Suprapubic skin (tissue), 4 donors: Measurements from ENCODE around the gene ANKEF1. TPM values are rescaled to one million over a fixed set of nuclear protein-coding genes. Genes with fewer than 3 reads are reported as not detected.

Source experiments
- DNase-seq, 2 donors: peaks; one replicate each; pipeline ENCODE4 v3.0.0-alpha.2; 2019; ENCODE audit warnings: low spot score in 2 of 2
- H3K27ac ChIP-seq: fragments of 200-600 bp; sonication (generic); one replicate; pipeline ENCODE4 v1.5.1; 2019
- H3K27me3 ChIP-seq: fragments of 200-600 bp; sonication (generic); one replicate; pipeline ENCODE4 v1.5.1; 2019
- H3K36me3 ChIP-seq: fragments of 200-600 bp; sonication (generic); one replicate; pipeline ENCODE4 v1.5.1; 2019
- H3K4me1 ChIP-seq: fragments of 200-600 bp; sonication (generic); one replicate; pipeline ENCODE4 v1.5.1; 2019
- H3K4me3 ChIP-seq: fragments of 200-600 bp; sonication (generic); one replicate; pipeline ENCODE4 v1.5.1; 2019; ENCODE audit warnings: mild to moderate bottlenecking
- H3K9me3 ChIP-seq: fragments of 200-600 bp; sonication (generic); one replicate; pipeline ENCODE4 v1.5.1; 2019
- EP300 ChIP-seq: sonication (generic); formaldehyde crosslinking; IDR thresholded peaks from one replicate; pipeline ENCODE4 v1.6.1; 2017; ENCODE audit warnings: antibody characterized with exemption
- POLR2A ChIP-seq, 2 donors: fragments of 450-650 bp; IDR thresholded peaks; one replicate each; pipeline ENCODE4 v1.6.1; 2017; ENCODE audit warnings: antibody characterized with exemption in 2 of 2, mild to moderate bottlenecking in 2 of 2, moderate library complexity in 2 of 2
- POLR2AphosphoS5 ChIP-seq, 3 donors: sonication (generic); formaldehyde crosslinking; IDR thresholded peaks; one replicate each; pipeline ENCODE4 v1.6.1; 2017; ENCODE audit warnings: antibody characterized with exemption in 3 of 3
- WGBS: methylation state at CpG from one replicate; pipeline ENCODE4 v1.1.5; 2018; 5-methylcytosine and 5-hydroxymethylcytosine counted together
- total RNA-seq, 4 donors: library from RNA; depleted of rRNA; stranded (reverse); fragments of >200 nt; gene quantifications; one replicate each; pipeline ENCODE4 v1.1.0, GENCODE V29; 2016
- TF ChIP-seq, protein P1 (sequence below), 2 donors: fragments of 200-600 bp in 1 of 2; fragments of 450-650 bp in 1 of 2; sonication (generic) in 1 of 2; IDR thresholded peaks; one replicate each; pipeline ENCODE4 v1.5.1; 2016 to 2019; ENCODE audit warnings: antibody characterized with exemption in 2 of 2, mild to moderate bottlenecking in 1 of 2, moderate library complexity in 1 of 2

The ANKEF1 gene
- total RNA-seq, 4 donors from 2014 or later = 3.7 to 11.0 (median 4.6) TPM

DNA sequence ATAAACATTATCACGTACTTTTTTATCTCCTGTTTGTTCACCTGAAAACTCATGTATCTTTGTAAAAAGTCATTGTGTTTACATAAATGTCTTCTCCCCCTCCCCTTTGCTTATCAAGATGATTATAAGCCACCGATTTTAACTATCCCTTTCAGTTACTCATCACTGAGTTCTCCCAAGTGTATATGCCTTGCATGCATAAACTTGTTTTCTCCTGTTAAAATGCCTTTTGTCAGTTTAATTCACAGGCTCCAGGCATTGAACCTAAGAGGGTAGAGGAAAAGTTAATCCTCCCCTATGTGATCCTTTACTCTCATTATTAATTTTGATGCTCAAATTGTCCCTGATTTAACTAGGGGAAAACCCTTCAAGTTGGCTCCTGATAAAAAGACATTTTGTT is 24.2 kb downstream of the ANKEF1 start:
- Histone ChIP-seq H3K27ac (no peak overlapping the region), H3K4me3 (no peak overlapping the region), H3K27me3 (no peaks in the 10 kb centered on the region), H3K36me3 (peaks cover 17% of the 10 kb centered on the region), H3K9me3 (peaks cover 3% of the 10 kb centered on the region), H3K4me1 (no peaks in the 10 kb centered on the region)
- WGBS = 46% methylated on average over 2 of the region's 2 CpGs
- TF ChIP-seq, protein P1, sequence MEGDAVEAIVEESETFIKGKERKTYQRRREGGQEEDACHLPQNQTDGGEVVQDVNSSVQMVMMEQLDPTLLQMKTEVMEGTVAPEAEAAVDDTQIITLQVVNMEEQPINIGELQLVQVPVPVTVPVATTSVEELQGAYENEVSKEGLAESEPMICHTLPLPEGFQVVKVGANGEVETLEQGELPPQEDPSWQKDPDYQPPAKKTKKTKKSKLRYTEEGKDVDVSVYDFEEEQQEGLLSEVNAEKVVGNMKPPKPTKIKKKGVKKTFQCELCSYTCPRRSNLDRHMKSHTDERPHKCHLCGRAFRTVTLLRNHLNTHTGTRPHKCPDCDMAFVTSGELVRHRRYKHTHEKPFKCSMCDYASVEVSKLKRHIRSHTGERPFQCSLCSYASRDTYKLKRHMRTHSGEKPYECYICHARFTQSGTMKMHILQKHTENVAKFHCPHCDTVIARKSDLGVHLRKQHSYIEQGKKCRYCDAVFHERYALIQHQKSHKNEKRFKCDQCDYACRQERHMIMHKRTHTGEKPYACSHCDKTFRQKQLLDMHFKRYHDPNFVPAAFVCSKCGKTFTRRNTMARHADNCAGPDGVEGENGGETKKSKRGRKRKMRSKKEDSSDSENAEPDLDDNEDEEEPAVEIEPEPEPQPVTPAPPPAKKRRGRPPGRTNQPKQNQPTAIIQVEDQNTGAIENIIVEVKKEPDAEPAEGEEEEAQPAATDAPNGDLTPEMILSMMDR (IDR thresholded peaks at IDR 0.05) = no peak
- TF ChIP-seq POLR2AphosphoS5 (IDR thresholded peaks at IDR 0.05) (no peak), POLR2A (IDR thresholded peaks at IDR 0.05) (no peak), EP300 (no peak)
- DNase-seq = no peak

DNA sequence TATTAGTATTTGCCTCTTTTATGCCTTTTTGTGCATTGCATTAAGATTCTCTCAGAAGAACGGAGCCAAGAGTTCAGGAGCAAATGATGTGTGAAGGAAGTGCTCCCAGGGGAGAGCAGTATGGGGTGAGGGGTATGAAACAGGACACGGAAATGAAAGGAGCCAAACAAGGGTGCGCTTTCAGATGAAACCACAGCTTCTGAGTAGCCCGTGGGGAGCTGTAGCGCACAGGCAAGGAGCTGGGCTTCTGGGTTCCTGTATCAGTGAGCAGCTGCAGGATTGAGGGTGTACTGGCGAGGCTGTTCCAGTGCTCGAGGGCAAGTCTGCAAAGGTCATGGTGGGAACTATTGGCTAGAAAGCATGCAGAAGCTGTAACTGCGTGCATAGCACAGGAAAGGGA is 25.4 kb downstream of the ANKEF1 start:
- H3K27me3 ChIP-seq = no peaks in the 10 kb centered on the region
- peaks cover 7% of the 10 kb centered on the region for H3K36me3 ChIP-seq
- H3K4me1 ChIP-seq = no peaks in the 10 kb centered on the region
- H3K4me3 ChIP-seq = no peak overlapping the region
- peaks cover 3% of the 10 kb centered on the region for H3K9me3 ChIP-seq
- H3K27ac ChIP-seq = no peak overlapping the region
- WGBS = 59% methylated on average over 8 of the region's 8 CpGs
- DNase-seq = no peak
- TF ChIP-seq, protein P1 (IDR thresholded peaks at IDR 0.05) = no peak
- TF ChIP-seq POLR2A (IDR thresholded peaks at IDR 0.05) (no peak), EP300 (no peak), POLR2AphosphoS5 (IDR thresholded peaks at IDR 0.05) (no peak)

DNA sequence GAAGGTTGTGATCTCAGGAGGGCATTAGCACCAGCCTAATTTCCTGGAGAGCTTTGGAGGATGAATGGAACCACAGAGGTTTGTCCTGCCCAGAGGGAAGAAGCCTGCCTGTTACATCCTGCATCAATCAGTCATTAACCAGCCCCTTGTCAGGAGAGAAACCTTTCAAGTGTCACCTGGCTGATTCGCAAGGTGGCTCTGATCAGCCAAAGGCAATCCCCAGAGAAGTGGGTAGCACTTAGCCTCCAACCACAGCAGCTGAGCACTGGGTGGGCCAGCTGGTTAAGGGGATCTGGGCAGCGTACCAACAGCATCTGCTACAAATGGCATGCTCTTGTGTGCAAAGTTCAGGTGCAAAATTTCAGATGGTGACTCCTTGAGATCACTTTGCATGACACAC is 26.9 kb downstream of the ANKEF1 start:
- Histone ChIP-seq H3K27me3 (no peaks in the 10 kb centered on the region), H3K36me3 (peaks cover 4% of the 10 kb centered on the region), H3K9me3 (peaks cover 3% of the 10 kb centered on the region), H3K4me1 (no peaks in the 10 kb centered on the region), H3K27ac (no peak overlapping the region), H3K4me3 (no peak overlapping the region)
- 56% methylated on average over 2 of the region's 2 CpGs for WGBS
- TF ChIP-seq EP300 (no peak), POLR2A (IDR thresholded peaks at IDR 0.05) (no peak), POLR2AphosphoS5 (IDR thresholded peaks at IDR 0.05) (no peak)
- TF ChIP-seq, protein P1 (IDR thresholded peaks at IDR 0.05) = no peak
- no peak for DNase-seq

DNA sequence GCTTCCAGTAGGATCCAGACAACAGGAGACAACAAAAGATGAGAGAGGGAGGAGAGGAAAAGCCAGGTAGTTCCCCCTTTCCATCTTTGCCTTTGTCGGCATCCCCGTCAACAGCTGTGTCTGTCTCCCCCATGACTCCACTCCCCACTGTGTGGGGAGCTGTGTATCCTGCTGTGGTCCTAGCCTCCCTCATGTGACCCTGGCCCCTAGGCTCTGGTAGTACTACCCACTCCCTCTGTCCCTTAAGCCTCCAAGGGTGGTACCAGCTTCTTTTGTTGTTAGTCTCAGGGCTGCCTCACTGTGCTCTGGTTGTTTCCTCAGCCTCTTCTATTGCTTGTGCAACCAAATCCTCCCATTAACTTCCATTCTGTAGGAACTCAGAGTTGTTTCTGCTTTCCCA is 28.7 kb downstream of the ANKEF1 start:
- Histone ChIP-seq H3K4me1 (no peaks in the 10 kb centered on the region), H3K27ac (no peak overlapping the region), H3K36me3 (no peaks in the 10 kb centered on the region), H3K4me3 (no peak overlapping the region), H3K9me3 (no peaks in the 10 kb centered on the region), H3K27me3 (no peaks in the 10 kb centered on the region)
- DNase-seq = no peak
- WGBS = 89% methylated on average over 2 of the region's 2 CpGs
- TF ChIP-seq, protein P1 (IDR thresholded peaks at IDR 0.05) = no peak
- TF ChIP-seq POLR2AphosphoS5 (IDR thresholded peaks at IDR 0.05) (no peak), POLR2A (IDR thresholded peaks at IDR 0.05) (no peak), EP300 (no peak)

DNA sequence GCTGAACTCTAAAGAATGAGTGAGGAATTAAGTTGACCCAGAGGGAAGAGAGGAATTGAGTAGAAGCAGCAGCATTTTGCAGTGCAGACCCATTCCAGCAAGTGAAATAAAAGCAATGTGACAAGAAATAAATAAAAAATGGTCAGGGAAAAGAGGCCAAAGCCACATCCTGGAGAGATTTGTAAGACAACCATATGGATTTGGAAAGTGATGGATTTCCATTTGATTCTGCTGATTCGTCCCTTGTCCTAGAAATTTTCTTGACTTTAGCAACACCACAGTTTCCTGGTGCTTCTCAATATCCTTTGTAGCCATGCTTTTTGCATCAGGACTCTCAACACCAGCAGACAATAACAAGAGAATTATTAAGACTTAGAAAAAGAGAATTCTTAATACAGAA is 29.8 kb downstream of the ANKEF1 start:
- Histone ChIP-seq H3K27me3 (no peaks in the 10 kb centered on the region), H3K9me3 (no peaks in the 10 kb centered on the region), H3K27ac (no peak overlapping the region), H3K4me1 (no peaks in the 10 kb centered on the region), H3K36me3 (no peaks in the 10 kb centered on the region), H3K4me3 (no peak overlapping the region)
- no peak for DNase-seq
- TF ChIP-seq POLR2A (IDR thresholded peaks at IDR 0.05) (no peak), POLR2AphosphoS5 (IDR thresholded peaks at IDR 0.05) (no peak), EP300 (no peak)
- TF ChIP-seq, protein P1 (IDR thresholded peaks at IDR 0.05) = no peak
- 76% methylated on average over 1 of the region's 1 CpG for WGBS
